Trophoblast cell (in vitro differentiated cells and primary cell): ENCODE measurements around the gene CPNE8.

Experiments
- DNase-seq, 2 donors: peaks; one replicate each; pipeline ENCODE4 v3.0.0-alpha.2; 2016
- H2AFZ ChIP-seq: 2 replicates; pipeline ENCODE4 v1.6.1; 2013; ENCODE audit warnings: low read length, moderate library complexity, mild to moderate bottlenecking; ENCODE audit not compliant: insufficient read depth, poor library complexity
- H2AK5ac ChIP-seq: 2 replicates; pipeline ENCODE4 v1.6.1; 2013; ENCODE audit warnings: mild to moderate bottlenecking, low read length
- H2BK120ac ChIP-seq: 2 replicates; pipeline ENCODE4 v1.6.1; 2013; ENCODE audit warnings: low read length, mild to moderate bottlenecking, moderate library complexity; ENCODE audit not compliant: insufficient read depth, poor library complexity
- H2BK12ac ChIP-seq: 2 replicates; pipeline ENCODE4 v1.6.1; 2013; ENCODE audit warnings: mild to moderate bottlenecking, low read length, moderate library complexity
- H2BK5ac ChIP-seq: 2 replicates; pipeline ENCODE4 v1.6.1; 2013; ENCODE audit warnings: low read length, low read depth, moderate library complexity, mild to moderate bottlenecking; ENCODE audit not compliant: poor library complexity
- H3K14ac ChIP-seq: 2 replicates; pipeline ENCODE4 v1.6.1; 2013; ENCODE audit warnings: mild to moderate bottlenecking, low read length
- H3K18ac ChIP-seq: 2 replicates; pipeline ENCODE4 v1.6.1; 2013; ENCODE audit warnings: mild to moderate bottlenecking, low read length
- H3K23ac ChIP-seq: 2 replicates; pipeline ENCODE4 v1.6.1; 2013; ENCODE audit warnings: low read length
- H3K27ac ChIP-seq: 2 replicates; pipeline ENCODE4 v1.5.1; 2013; ENCODE audit warnings: low read depth, mild to moderate bottlenecking, inconsistent platforms, low read length, moderate library complexity
- H3K27me3 ChIP-seq: 2 replicates; pipeline ENCODE4 v1.6.1; 2013; ENCODE audit warnings: inconsistent platforms, mild to moderate bottlenecking, low read length, moderate library complexity; ENCODE audit not compliant: insufficient read depth
- H3K36me3 ChIP-seq, 2 experiments: 1 replicate in 1 of 2; 2 replicates in 1 of 2; pipeline ENCODE4 v1.6.1; 2013; ENCODE audit warnings: low read length in 2 of 2, mild to moderate bottlenecking in 2 of 2, moderate library complexity in 1 of 2; ENCODE audit not compliant: insufficient read depth in 2 of 2, control insufficient read depth in 1 of 2
- H3K4ac ChIP-seq: 2 replicates; pipeline ENCODE4 v1.6.1; 2013; ENCODE audit warnings: low read depth, mild to moderate bottlenecking, low read length, moderate library complexity
- H3K4me1 ChIP-seq, 2 experiments: 1 replicate in 1 of 2; 2 replicates in 1 of 2; pipeline ENCODE4 v1.6.1; 2013; ENCODE audit warnings: low read length in 2 of 2, mild to moderate bottlenecking in 2 of 2, moderate library complexity in 1 of 2; ENCODE audit not compliant: insufficient read depth in 2 of 2, control insufficient read depth in 1 of 2
- H3K4me2 ChIP-seq: 2 replicates; pipeline ENCODE4 v1.6.1; 2013; ENCODE audit warnings: inconsistent platforms, mild to moderate bottlenecking, low read length, moderate library complexity
- H3K4me3 ChIP-seq: 2 replicates; pipeline ENCODE4 v1.5.1; 2013; ENCODE audit warnings: mild to moderate bottlenecking, low read depth, low read length, inconsistent platforms
- H3K79me1 ChIP-seq: one replicate; pipeline ENCODE4 v1.6.1; 2013; ENCODE audit warnings: low read length
- H3K79me2 ChIP-seq: 2 replicates; pipeline ENCODE4 v1.6.1; 2013; ENCODE audit warnings: low read length, mild to moderate bottlenecking; ENCODE audit not compliant: control insufficient read depth, insufficient read depth, poor library complexity
- H3K9ac ChIP-seq: 2 replicates; pipeline ENCODE4 v1.6.1; 2013; ENCODE audit warnings: mild to moderate bottlenecking, low read length
- H3K9me3 ChIP-seq: 2 replicates; pipeline ENCODE4 v1.6.1; 2013; ENCODE audit warnings: low read depth, mild to moderate bottlenecking, control low read depth, inconsistent platforms, low read length; ENCODE audit not compliant: insufficient read depth
- H4K12ac ChIP-seq: 2 replicates; pipeline ENCODE4 v1.6.1; 2013; ENCODE audit warnings: low read depth, mild to moderate bottlenecking, low read length, moderate library complexity
- H4K8ac ChIP-seq: 2 replicates; pipeline ENCODE4 v1.6.1; 2013; ENCODE audit warnings: low read depth, mild to moderate bottlenecking, low read length, moderate library complexity
- H4K91ac ChIP-seq: one replicate; pipeline ENCODE4 v1.6.1; 2013; ENCODE audit warnings: low read depth, mild to moderate bottlenecking, low read length, moderate library complexity
- WGBS: extraction: QIAGEN DNeasy Blood & Tissue Kit; methylation state at CpG from one replicate; pipeline ENCODE4 v1.1.7; 2013; ENCODE audit warnings: missing lambda C conversion rate; ENCODE audit not compliant: insufficient read length, insufficient coverage; ENCODE audit errors: extremely low coverage; 5-methylcytosine and 5-hydroxymethylcytosine counted together

Gene CPNE8

GRCh38 chr12:38610808-38611350 lies 294.5 kb downstream of the CPNE8 start:
- H3K79me1 ChIP-seq: no peaks in the 10 kb centered on the region
- H3K4ac ChIP-seq: no peak overlapping the region
- no peak overlapping the region for H3K14ac ChIP-seq
- DNase-seq: no peak
- H2AFZ ChIP-seq: no peak overlapping the region
- no peak overlapping the region for H2BK120ac ChIP-seq
- no peak overlapping the region for H2BK12ac ChIP-seq
- no peaks in the 10 kb centered on the region for H3K9me3 ChIP-seq
- no peak overlapping the region for H3K9ac ChIP-seq
- H3K4me2 ChIP-seq: no peak overlapping the region
- H2BK5ac ChIP-seq: no peak overlapping the region
- no peak overlapping the region for H4K91ac ChIP-seq
- no peak overlapping the region for H4K12ac ChIP-seq
- no peaks in the 10 kb centered on the region for H3K79me2 ChIP-seq
- no peak overlapping the region for H4K8ac ChIP-seq
- H3K23ac ChIP-seq: no peak overlapping the region
- H3K36me3 ChIP-seq: no peaks in the 10 kb centered on the region
- no peak overlapping the region for H3K18ac ChIP-seq
- H3K27ac ChIP-seq: no peak overlapping the region
- WGBS: no CpG with 5 or more reads among the region's 2 CpGs
- H2AK5ac ChIP-seq: no peak overlapping the region
- H3K4me1 ChIP-seq: no peaks in the 10 kb centered on the region
- no peak overlapping the region for H3K4me3 ChIP-seq
- no peaks in the 10 kb centered on the region for H3K27me3 ChIP-seq

GRCh38 chr12:38607295-38607694 lies 298.1 kb downstream of the CPNE8 start:
- H2BK5ac ChIP-seq: no peak overlapping the region
- no peak overlapping the region for H2AFZ ChIP-seq
- H3K23ac ChIP-seq: no peak overlapping the region
- no peaks in the 10 kb centered on the region for H3K27me3 ChIP-seq
- H3K14ac ChIP-seq: no peak overlapping the region
- no peak overlapping the region for H4K12ac ChIP-seq
- H3K18ac ChIP-seq: no peak overlapping the region
- no peak overlapping the region for H4K91ac ChIP-seq
- no peak for DNase-seq
- no peaks in the 10 kb centered on the region for H3K4me1 ChIP-seq
- H2AK5ac ChIP-seq: no peak overlapping the region
- no peak overlapping the region for H3K9ac ChIP-seq
- H3K4me2 ChIP-seq: no peak overlapping the region
- no peaks in the 10 kb centered on the region for H3K79me2 ChIP-seq
- no peak overlapping the region for H3K4ac ChIP-seq
- no peak overlapping the region for H4K8ac ChIP-seq
- H3K27ac ChIP-seq: no peak overlapping the region
- H3K4me3 ChIP-seq: no peak overlapping the region
- H2BK12ac ChIP-seq: no peak overlapping the region
- no CpG with 5 or more reads among the region's 1 CpG for WGBS
- no peak overlapping the region for H2BK120ac ChIP-seq
- H3K36me3 ChIP-seq: no peaks in the 10 kb centered on the region
- H3K9me3 ChIP-seq: no peaks in the 10 kb centered on the region
- H3K79me1 ChIP-seq: no peaks in the 10 kb centered on the region
